Transverse colon (tissue), 3 donors: ENCODE results near the gene NDUFB4.

ENCODE experiments used
- CTCF ChIP-seq, 5 experiments: fragments of 200-600 bp in 3 of 5; fragments of 450-650 bp in 2 of 5; sonication (generic) in 3 of 5; IDR thresholded peaks; 1 replicate in 2 of 5; 2 replicates in 3 of 5; pipeline ENCODE4 v1.5.1; 2016 to 2017; ENCODE audit warnings: antibody characterized with exemption in 5 of 5, inconsistent platforms in 3 of 5, mild to moderate bottlenecking in 2 of 5, moderate library complexity in 1 of 5
- EP300 ChIP-seq: sonication (generic); formaldehyde crosslinking; IDR thresholded peaks from one replicate; pipeline ENCODE4 v1.6.1; 2017; ENCODE audit warnings: antibody characterized with exemption, low read depth
- POLR2A ChIP-seq: fragments of 450-650 bp; IDR thresholded peaks from one replicate; pipeline ENCODE4 v1.6.1; 2016; ENCODE audit warnings: antibody characterized with exemption, mild to moderate bottlenecking, moderate library complexity

- TF ChIP-seq CTCF (IDR thresholded peaks at IDR 0.05): peak; percentile 99 to 100 (median 99)
- no peak for TF ChIP-seq EP300
- no peak for TF ChIP-seq POLR2A
Observed at GRCh38 chr3:120558771-120559241, 37.3 kb upstream of the NDUFB4 start.
